Activated effector memory CD4-positive, alpha-beta T cell treated with anti-CD3 and anti-CD28 coated beads, Interleukin-2, amount 50 U/mL, for 16 hours (primary cell): Measurements from ENCODE around the gene MYH6.
"Not testable (repeated sequence)": the region's sequence is repeated elsewhere in the genome, so short reads cannot be mapped to it uniquely, and the experiment has no call there.

ENCODE experiments used
- DNase-seq: peaks from one replicate; pipeline ENCODE4 v3.0.0-alpha.2; 2020

MYH6 gene

GRCh38 chr14:23414254-23414653 lies 6.2 kb upstream of the MYH6 start:
- no peak for DNase-seq

- no peak for DNase-seq
Observed at GRCh38 chr14:23413681-23414080, 5.6 kb upstream of the MYH6 start.

- no peak for DNase-seq
Observed at GRCh38 chr14:23411563-23412525, 3.8 kb upstream of the MYH6 start.

- DNase-seq, result no peak
Observed at GRCh38 chr14:23409966-23410635, 2.0 kb upstream of the MYH6 start.

GRCh38 chr14:23409475-23409874 lies 1.4 kb upstream of the MYH6 start:
- DNase-seq, result no peak

- no peak for DNase-seq
Observed at GRCh38 chr14:23408307-23408630, 196 bp upstream of the MYH6 start.

- DNase-seq, result no peak
Observed at GRCh38 chr14:23406725-23407355, 1.2 kb downstream of the MYH6 start.

GRCh38 chr14:23406244-23406643 lies 1.8 kb downstream of the MYH6 start:
- DNase-seq, result no peak

- DNase-seq, result no peak
Observed at GRCh38 chr14:23405516-23406025, 2.5 kb downstream of the MYH6 start.

- no peak for DNase-seq
Observed at GRCh38 chr14:23405096-23405495, 3.0 kb downstream of the MYH6 start.

- no peak for DNase-seq
Observed at GRCh38 chr14:23404331-23404900, 3.7 kb downstream of the MYH6 start.

GRCh38 chr14:23403908-23404307 lies 4.2 kb downstream of the MYH6 start:
- no peak for DNase-seq

- no peak for DNase-seq
Observed at GRCh38 chr14:23403139-23403438, 5.0 kb downstream of the MYH6 start.

GRCh38 chr14:23402296-23403138 lies 5.6 kb downstream of the MYH6 start:
- no peak for DNase-seq

- no peak for DNase-seq
Observed at GRCh38 chr14:23401291-23401690, 6.8 kb downstream of the MYH6 start.

- not testable (repeated sequence) for DNase-seq
Observed at GRCh38 chr14:23400496-23401149, 7.5 kb downstream of the MYH6 start.

GRCh38 chr14:23399591-23399990 lies 8.5 kb downstream of the MYH6 start:
- no peak for DNase-seq

GRCh38 chr14:23399136-23399535 lies 8.9 kb downstream of the MYH6 start:
- no peak for DNase-seq

GRCh38 chr14:23398348-23398747 lies 9.7 kb downstream of the MYH6 start:
- no peak for DNase-seq

- DNase-seq, result no peak
Observed at GRCh38 chr14:23396781-23397407, 11.2 kb downstream of the MYH6 start.

GRCh38 chr14:23396126-23396525 lies 11.9 kb downstream of the MYH6 start:
- DNase-seq, result no peak
